Common myeloid progenitor, CD34-positive (primary cell): Measurements from ENCODE around the gene AP4E1.

Experiments used
- CTCF ChIA-PET: fragments of 350-600 bp; sonication (Branson Sonifier 250); formaldehyde crosslinking; loops from one replicate; lab custom pipeline; 2021; ENCODE audit warnings: antibody characterized with exemption; lab: Charles Lee
- POLR2A ChIA-PET: fragments of 350-600 bp; sonication (Branson Sonifier 250); formaldehyde crosslinking; loops from one replicate; lab custom pipeline; 2021; ENCODE audit warnings: antibody characterized with exemption; lab: Charles Lee
- DNase-seq, 3 donors: peaks; one replicate each; pipeline versions ENCODE4 v3.0.0 to v3.0.0-alpha.2; 2013
- H3K27ac ChIP-seq, 2 experiments: 1 replicate in 1 of 2; 2 replicates in 1 of 2; pipeline ENCODE4 v1.7.0; 2013; ENCODE audit warnings: inconsistent platforms in 2 of 2, low read length in 2 of 2, mild to moderate bottlenecking in 2 of 2, low read depth in 1 of 2, moderate library complexity in 1 of 2; ENCODE audit not compliant: severe bottlenecking in 2 of 2, insufficient read depth in 1 of 2, poor library complexity in 1 of 2
- H3K27me3 ChIP-seq, 5 experiments: replicated peaks in 2 of 5; 1 replicate in 3 of 5; 2 replicates in 2 of 5; pipeline versions ENCODE4 v1.6.1 to v1.7.0; 2013; ENCODE audit warnings: low read length in 4 of 5, mild to moderate bottlenecking in 2 of 5, moderate library complexity in 2 of 5, inconsistent platforms in 1 of 5; ENCODE audit not compliant: insufficient read depth in 5 of 5, control insufficient read depth in 4 of 5
- H3K36me3 ChIP-seq, 4 experiments: 1 replicate in 2 of 4; 2 replicates in 2 of 4; pipeline versions ENCODE4 v1.6.1 to v1.7.0; 2013; ENCODE audit warnings: low read length in 3 of 4, control low read depth in 1 of 4, mild to moderate bottlenecking in 1 of 4; ENCODE audit not compliant: control insufficient read depth in 4 of 4, insufficient read depth in 4 of 4
- H3K4me1 ChIP-seq, 4 experiments: 1 replicate in 3 of 4; 2 replicates in 1 of 4; pipeline versions ENCODE4 v1.6.1 to v1.7.1; 2013; ENCODE audit warnings: low read length in 3 of 4, mild to moderate bottlenecking in 3 of 4, control low read depth in 1 of 4, inconsistent platforms in 1 of 4, moderate library complexity in 1 of 4; ENCODE audit not compliant: control insufficient read depth in 4 of 4, insufficient read depth in 4 of 4; ENCODE audit errors: control extremely low read depth in 1 of 4
- H3K4me3 ChIP-seq, 7 experiments: 1 replicate in 4 of 7; 2 replicates in 3 of 7; pipeline versions ENCODE4 v1.5.1 to v1.7.0; 2013; ENCODE audit warnings: mild to moderate bottlenecking in 7 of 7, low read length in 6 of 7, moderate library complexity in 6 of 7, inconsistent platforms in 2 of 7, low read depth in 2 of 7, control low read depth in 1 of 7; ENCODE audit not compliant: insufficient read depth in 4 of 7, control insufficient read depth in 1 of 7; ENCODE audit errors: extremely low read depth in 1 of 7
- H3K9me3 ChIP-seq, 5 experiments: 1 replicate in 4 of 5; 2 replicates in 1 of 5; pipeline versions ENCODE4 v1.6.1 to v1.7.1; 2013; ENCODE audit warnings: low read length in 4 of 5, mild to moderate bottlenecking in 2 of 5, inconsistent platforms in 1 of 5, low read depth in 1 of 5, moderate library complexity in 1 of 5; ENCODE audit not compliant: control insufficient read depth in 4 of 5, insufficient read depth in 2 of 5; ENCODE audit errors: control extremely low read depth in 1 of 5
- WGBS: methylation state at CpG from one replicate; pipeline ENCODE4 v1.1.5; 2013; ENCODE audit not compliant: insufficient coverage; 5-methylcytosine and 5-hydroxymethylcytosine counted together

AP4E1 gene

DNA sequence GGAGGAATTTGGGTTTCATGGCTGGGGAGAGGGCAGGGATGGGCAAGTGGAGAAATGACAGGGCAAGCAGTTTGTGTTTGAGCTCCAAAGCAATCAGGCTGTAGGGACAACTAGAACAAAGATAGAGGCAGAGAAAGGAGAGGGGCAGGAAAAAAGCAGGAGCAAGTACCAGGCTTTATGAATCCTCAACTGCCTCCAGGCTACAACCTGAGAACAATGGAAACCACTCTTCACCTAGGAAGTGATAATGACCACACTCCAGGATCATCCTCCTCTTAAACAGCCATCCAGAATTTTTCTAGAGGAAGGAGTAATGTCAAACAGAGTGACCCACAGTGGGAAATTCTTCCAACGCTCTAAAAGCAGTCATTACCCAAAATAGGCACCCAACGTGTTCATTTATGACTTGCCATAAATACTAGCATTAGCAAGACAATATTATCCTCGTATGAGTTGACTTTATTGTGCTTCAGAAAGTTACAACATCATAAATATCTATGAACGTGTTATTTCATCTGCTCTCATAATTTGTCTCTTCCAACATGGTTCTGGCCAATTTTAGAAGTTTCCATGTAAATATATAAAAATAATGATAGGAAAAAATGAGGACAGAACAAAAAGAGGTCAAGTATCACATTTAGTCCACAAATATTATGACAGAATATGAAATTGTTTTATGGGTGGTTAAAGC is 135.7 kb downstream of the AP4E1 start:
- no peaks in the 10 kb centered on the region for H3K27me3 ChIP-seq
- POLR2A ChIA-PET, result no interaction called here
- no peak overlapping the region for H3K4me3 ChIP-seq
- no peaks in the 10 kb centered on the region for H3K9me3 ChIP-seq
- no CpG with 5 or more reads among the region's 4 CpGs for WGBS
- no peak for DNase-seq
- H3K27ac ChIP-seq, result no peak overlapping the region
- CTCF ChIA-PET, result no interaction called here
- H3K4me1 ChIP-seq, result peaks cover 0 to 15% (median 0%) of the 10 kb centered on the region in 4 experiments
- no peaks in the 10 kb centered on the region for H3K36me3 ChIP-seq

DNA sequence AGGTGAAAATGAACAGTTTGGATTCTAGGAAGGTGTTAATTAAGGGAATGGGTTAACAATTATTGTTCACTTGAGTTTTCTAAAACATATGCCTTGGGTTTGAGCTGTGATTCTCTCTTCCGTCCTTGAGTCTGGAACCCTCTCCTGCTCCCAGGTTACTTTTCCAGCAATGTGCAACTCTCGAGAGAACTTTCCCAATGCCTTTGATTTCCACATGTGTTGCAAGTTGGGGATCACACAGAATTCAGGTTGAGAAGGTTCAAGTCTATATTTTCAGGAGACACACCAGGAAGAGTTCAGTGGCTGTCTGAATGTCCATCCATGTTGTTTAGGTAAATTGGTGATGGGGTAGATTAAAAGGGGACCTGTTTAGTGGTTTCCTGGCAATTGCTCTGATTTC is 137.5 kb downstream of the AP4E1 start:
- CTCF ChIA-PET, result no interaction called here
- no peak for DNase-seq
- Histone ChIP-seq H3K27me3 (no peaks in the 10 kb centered on the region), H3K27ac (no peak overlapping the region), H3K36me3 (no peaks in the 10 kb centered on the region), H3K4me1 (peaks cover 0 to 15% (median 0%) of the 10 kb centered on the region in 4 experiments), H3K4me3 (no peak overlapping the region), H3K9me3 (no peaks in the 10 kb centered on the region)
- POLR2A ChIA-PET, result no interaction called here
- 100% methylated on average over 1 of the region's 2 CpGs for WGBS

DNA sequence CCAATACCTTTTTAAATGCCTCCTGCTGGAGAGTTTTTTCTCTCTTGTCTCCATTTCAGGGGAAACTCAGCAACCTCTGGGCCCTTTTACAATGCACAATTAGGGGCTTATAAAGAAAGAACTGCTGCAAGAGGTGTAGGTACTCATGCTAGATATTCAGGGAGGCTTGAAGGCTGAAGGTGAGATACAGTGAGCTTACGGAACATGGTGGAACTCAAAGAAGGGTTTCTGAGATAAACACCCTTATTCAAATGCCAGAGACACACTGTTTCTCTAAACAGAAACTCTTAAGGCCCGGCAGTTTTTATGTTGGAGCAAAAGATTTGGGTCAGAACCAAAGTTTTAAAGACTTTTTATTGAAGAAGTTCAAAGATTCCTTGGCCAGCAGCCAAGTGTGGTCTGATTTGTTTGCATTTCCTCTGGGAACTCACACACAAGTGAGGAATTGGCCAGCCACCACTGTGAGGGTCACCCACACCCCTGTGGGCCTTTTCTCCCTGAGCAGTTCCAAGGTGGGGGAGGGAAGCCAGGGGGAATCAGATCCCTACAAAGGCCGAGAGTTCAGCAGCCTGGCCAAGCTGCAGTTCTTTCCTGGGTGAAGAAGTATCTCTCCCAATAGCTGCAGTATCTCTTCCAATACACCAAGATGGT is 138.4 kb downstream of the AP4E1 start:
- ChIA-PET CTCF (no interaction called here), POLR2A (interaction anchor here (0.6 kb wide), 1 partner anchor 1624 kb away, joined by 5 read pairs; the partner anchor contains the start of gene FGF7)
- WGBS, result 100% methylated on average over 1 of the region's 3 CpGs
- H3K9me3 ChIP-seq, result no peaks in the 10 kb centered on the region
- no peak for DNase-seq
- H3K27me3 ChIP-seq, result no peaks in the 10 kb centered on the region
- no peaks in the 10 kb centered on the region for H3K36me3 ChIP-seq
- no peak overlapping the region for H3K27ac ChIP-seq
- H3K4me1 ChIP-seq, result peaks cover 0 to 15% (median 0%) of the 10 kb centered on the region in 4 experiments
- H3K4me3 ChIP-seq, result no peak overlapping the region

DNA sequence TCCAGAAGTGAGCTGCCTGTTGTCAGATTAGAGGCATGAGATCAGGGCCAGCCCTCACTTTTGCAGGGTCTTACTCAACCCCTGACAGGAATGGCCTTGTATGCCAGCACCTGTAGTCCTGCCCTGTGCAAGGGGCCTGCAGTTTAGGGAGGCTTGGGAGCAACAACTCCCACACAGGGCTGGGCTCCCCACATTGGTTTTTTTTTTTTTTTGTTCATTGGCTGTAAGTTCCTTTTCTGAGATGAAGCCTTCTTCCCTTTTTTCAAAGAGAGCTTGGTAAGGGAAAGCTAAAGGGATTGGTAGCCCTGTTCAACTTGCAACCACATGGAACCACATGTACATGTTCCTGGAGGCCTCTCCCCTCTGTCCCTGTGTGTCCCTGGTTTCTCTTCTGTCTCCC is 139.8 kb downstream of the AP4E1 start:
- no peaks in the 10 kb centered on the region for H3K36me3 ChIP-seq
- no peaks in the 10 kb centered on the region for H3K27me3 ChIP-seq
- CTCF ChIA-PET, result interaction anchor here (0.8 kb wide), 1 partner anchor 17 kb away, joined by 3 read pairs; no protein-coding TSS in a partner anchor
- POLR2A ChIA-PET, result no interaction called here
- no peak overlapping the region for H3K27ac ChIP-seq
- H3K9me3 ChIP-seq, result no peaks in the 10 kb centered on the region
- H3K4me1 ChIP-seq, result peaks cover 0 to 15% (median 0%) of the 10 kb centered on the region in 4 experiments
- no peak overlapping the region for H3K4me3 ChIP-seq
- peak in 2 of 3 donors; percentile 5 to 9 for DNase-seq

DNA sequence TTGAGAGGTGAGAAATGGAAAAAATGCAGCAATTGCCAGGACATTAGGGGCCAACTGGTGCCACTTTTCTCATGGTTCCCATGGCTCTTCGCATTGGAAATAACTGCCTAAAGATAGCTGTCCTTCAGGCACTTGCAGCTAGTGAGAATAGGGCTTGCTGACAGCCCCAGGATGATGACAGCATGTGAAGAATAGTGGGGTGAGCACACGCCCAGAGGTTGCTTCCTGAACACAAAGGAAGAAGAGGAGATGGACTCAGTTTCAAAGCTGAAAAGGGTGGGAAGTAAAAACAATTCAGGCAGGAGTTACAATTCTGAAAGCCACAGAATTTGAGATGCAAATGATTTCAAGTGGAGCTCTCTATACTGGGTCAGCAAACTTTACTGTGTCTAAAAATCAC is 140.6 kb downstream of the AP4E1 start:
- H3K4me3 ChIP-seq, result no peak overlapping the region
- peaks cover 0 to 15% (median 0%) of the 10 kb centered on the region in 4 experiments for H3K4me1 ChIP-seq

DNA sequence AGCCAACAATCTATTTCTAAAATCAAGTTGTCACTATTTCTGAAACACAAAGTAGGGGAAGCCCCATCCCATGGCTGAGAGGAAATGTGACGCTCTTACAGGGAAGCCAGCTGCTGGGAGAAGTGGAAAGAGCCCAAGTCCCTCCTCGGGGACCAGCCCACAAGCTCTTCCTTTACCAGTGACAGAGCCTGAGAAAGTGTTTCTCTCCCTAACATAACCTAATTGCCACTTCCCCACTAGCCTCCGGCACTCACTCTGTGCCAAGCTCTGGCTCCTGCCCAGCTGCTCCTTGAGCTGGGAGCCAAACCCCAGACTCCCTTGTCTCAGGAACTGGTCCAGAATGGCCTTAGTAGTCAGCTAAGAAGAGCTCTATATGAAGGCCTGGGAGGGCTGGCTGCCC is 143.3 kb downstream of the AP4E1 start:
- Histone ChIP-seq H3K4me3 (no peak overlapping the region), H3K27me3 (peaks cover 0 to 3% (median 0%) of the 10 kb centered on the region in 5 experiments), H3K27ac (no peak overlapping the region), H3K36me3 (no peaks in the 10 kb centered on the region), H3K4me1 (peaks cover 0 to 15% (median 0%) of the 10 kb centered on the region in 4 experiments), H3K9me3 (no peaks in the 10 kb centered on the region)
- no peak for DNase-seq
- CTCF ChIA-PET, result no interaction called here
- POLR2A ChIA-PET, result no interaction called here
- WGBS, result 93% methylated on average over 3 of the region's 3 CpGs

More for the DNA sequence above, 140.6 kb downstream of the AP4E1 start:
- no peaks in the 10 kb centered on the region for H3K27me3 ChIP-seq
- H3K9me3 ChIP-seq, result no peaks in the 10 kb centered on the region
- no peaks in the 10 kb centered on the region for H3K36me3 ChIP-seq
- H3K27ac ChIP-seq, result no peak overlapping the region
- ChIA-PET CTCF (interaction anchor here (0.9 kb wide), 1 partner anchor 10 kb away, joined by 3 read pairs; no protein-coding TSS in a partner anchor), POLR2A (no interaction called here)
- no peak for DNase-seq
- 100% methylated on average over 2 of the region's 2 CpGs for WGBS

DNA sequence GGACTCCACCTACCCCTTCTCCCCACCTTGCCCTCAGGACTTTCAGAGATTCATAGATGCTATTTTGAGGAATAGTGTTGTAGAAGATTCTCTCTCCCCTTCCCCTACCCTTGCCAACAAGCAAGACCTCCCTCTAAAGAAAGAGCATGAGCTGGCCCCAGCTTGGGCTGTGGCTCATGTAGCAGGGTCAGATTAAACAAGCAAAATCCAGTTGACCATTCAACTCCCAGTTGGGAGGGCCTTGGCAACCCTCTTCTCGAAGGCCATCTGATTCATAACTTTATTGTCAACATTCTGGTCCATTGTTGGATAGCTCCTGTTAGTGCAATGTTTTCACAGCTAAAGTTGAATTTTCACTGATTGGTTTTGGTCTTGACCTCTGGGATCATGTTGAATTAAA is 145.1 kb downstream of the AP4E1 start:
- no peak for DNase-seq
- Histone ChIP-seq H3K9me3 (no peaks in the 10 kb centered on the region), H3K4me1 (peaks cover 0 to 3% (median 0%) of the 10 kb centered on the region in 4 experiments), H3K4me3 (no peak overlapping the region), H3K36me3 (no peaks in the 10 kb centered on the region), H3K27me3 (peaks cover 0 to 4% (median 0%) of the 10 kb centered on the region in 5 experiments), H3K27ac (no peak overlapping the region)
- ChIA-PET POLR2A (no interaction called here), CTCF (no interaction called here)
- 100% methylated on average over 1 of the region's 1 CpG for WGBS
